ENCODE results near the gene SNAP23. TPM values are rescaled to one million over a fixed set of nuclear protein-coding genes. Genes with fewer than 3 reads are reported as not detected.

Gene SNAP23
- total and polyA plus RNA-seq, 7 donors = 43.8 to 107 (median 67.0) TPM

DNA sequence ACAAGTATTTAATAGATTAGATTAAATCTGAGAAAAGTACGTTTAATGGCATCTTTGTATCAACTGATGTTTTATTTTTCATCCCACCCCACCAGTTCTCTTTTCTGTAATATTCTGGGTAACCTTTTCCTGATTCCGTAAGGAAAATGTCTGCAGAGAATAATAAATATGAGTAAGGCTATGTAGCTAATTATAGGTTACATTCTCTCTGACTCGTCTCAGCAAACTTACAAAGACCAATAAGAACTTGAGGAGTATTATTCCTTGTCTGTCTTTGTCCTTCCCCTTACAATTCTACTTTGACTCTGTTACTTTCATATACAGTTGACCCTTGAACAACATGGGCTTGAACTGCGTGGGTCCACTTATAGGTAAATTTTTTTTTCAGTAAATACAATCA, 12.1 kb downstream of the SNAP23 start:
- WGBS, 2 donors = 86% methylated on average over 4 of the region's 4 CpGs
- Histone ChIP-seq H3K36me3 (no peaks in the 10 kb centered on the region), H3K9me3 (no peaks in the 10 kb centered on the region), H3K27me3 (no peaks in the 10 kb centered on the region), H3K27ac (peak overlapping the region in 2 of 4 donors; percentile 48 to 69), H3K4me1 (peaks cover 0 to 33% (median 25%) of the 10 kb centered on the region in 4 donors), H3K4me3 (no peak overlapping the region)
- intact Hi-C loops (cut with DNase I) = no loop called here
- TF ChIP-seq, protein P1, sequence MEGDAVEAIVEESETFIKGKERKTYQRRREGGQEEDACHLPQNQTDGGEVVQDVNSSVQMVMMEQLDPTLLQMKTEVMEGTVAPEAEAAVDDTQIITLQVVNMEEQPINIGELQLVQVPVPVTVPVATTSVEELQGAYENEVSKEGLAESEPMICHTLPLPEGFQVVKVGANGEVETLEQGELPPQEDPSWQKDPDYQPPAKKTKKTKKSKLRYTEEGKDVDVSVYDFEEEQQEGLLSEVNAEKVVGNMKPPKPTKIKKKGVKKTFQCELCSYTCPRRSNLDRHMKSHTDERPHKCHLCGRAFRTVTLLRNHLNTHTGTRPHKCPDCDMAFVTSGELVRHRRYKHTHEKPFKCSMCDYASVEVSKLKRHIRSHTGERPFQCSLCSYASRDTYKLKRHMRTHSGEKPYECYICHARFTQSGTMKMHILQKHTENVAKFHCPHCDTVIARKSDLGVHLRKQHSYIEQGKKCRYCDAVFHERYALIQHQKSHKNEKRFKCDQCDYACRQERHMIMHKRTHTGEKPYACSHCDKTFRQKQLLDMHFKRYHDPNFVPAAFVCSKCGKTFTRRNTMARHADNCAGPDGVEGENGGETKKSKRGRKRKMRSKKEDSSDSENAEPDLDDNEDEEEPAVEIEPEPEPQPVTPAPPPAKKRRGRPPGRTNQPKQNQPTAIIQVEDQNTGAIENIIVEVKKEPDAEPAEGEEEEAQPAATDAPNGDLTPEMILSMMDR (IDR thresholded peaks at IDR 0.05) = no peak
- TF ChIP-seq EP300 (IDR thresholded peaks at IDR 0.05) (no peak), POLR2AphosphoS5 (IDR thresholded peaks at IDR 0.05) (no peak), POLR2A (IDR thresholded peaks at IDR 0.05) (no peak)
- no peak for DNase-seq

- H3K27ac ChIP-seq = peak overlapping the region; percentile 2 to 69 (median 48)
- H3K4me3 ChIP-seq = no peak overlapping the region
- peaks cover 0 to 30% (median 25%) of the 10 kb centered on the region in 4 donors for H3K4me1 ChIP-seq
- H3K36me3 ChIP-seq = peaks cover 0 to 2% (median 0%) of the 10 kb centered on the region in 4 donors
- intact Hi-C loops (cut with DNase I) = no loop called here
- TF ChIP-seq POLR2AphosphoS5 (IDR thresholded peaks at IDR 0.05) = peak; percentile 30 to 63 (median 48)
- TF ChIP-seq, protein P1 (IDR thresholded peaks at IDR 0.05) = no peak
- TF ChIP-seq POLR2A (IDR thresholded peaks at IDR 0.05) = no peak
- no peaks in the 10 kb centered on the region for H3K9me3 ChIP-seq
- H3K27me3 ChIP-seq = no peaks in the 10 kb centered on the region
- 80 to 81% methylated on average over 9 of the region's 9 CpGs for WGBS, 2 donors
- DNase-seq = peak; percentile 81
These were observed 12.8 kb downstream of the SNAP23 start for GRCh38 chr15:42508263-42508690.

DNA sequence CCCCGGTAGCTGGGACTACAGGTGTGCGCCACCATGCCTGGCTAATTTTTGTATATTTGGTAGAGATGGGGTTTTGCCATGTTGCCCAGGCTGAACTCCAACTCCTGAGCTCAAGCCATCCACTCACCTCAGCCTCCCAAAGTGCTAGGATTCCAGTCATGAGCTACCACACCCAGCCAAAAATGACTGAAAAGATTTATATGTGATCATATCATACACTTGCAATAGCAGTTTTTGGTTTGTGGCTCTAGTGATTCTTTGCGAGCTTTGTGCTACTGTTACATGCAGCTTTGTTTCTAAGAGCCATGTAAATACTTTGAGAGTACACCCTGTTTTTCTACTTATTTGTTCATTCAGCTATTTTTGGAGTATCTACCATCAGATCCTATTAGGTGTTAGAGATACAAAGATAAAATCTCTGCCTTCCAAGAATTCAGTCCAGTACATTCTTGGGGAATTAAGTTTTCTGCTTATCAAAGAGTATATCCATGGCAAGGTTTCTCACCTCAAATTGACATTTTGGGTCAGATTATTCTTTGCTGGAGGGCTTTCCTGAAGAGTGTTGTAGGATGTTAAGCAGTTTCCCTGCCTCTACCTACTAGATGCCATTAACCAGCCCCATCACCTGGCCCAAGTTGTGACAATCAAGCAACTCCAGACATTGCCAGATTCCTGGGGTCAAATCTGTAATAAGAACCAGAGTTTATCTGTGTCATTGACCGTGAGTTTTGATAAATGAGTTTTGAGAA, 15.0 kb downstream of the SNAP23 start:
- no peak overlapping the region for H3K4me3 ChIP-seq
- intact Hi-C loops (cut with DNase I) = no loop called here
- WGBS, 2 donors = 90 to 96% methylated on average over 4 of the region's 4 CpGs

DNA sequence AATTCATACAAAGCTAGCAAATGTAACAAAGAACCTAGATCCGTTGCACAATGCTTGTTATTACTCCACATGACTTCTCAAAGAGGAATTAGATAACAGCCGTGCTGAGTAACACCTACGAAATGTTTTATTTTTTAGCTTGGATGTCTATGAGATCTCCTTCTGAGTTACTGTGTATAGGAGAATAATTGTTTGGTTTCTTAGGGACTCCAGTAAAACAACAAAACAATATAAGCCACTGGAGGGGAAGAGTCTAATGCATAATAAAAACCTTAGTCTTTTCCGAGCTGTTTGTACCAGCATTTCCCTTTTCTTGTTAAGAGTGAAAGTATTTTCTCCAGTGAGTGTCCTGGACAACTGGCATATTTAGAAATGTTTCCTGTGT, 15.6 kb downstream of the SNAP23 start:
- intact Hi-C loops (cut with DNase I) = no loop called here
- peaks cover 0 to 23% (median 19%) of the 10 kb centered on the region in 4 donors for H3K4me1 ChIP-seq
- H3K4me3 ChIP-seq = peak overlapping the region in 1 of 4 donors; percentile 8
- no peaks in the 10 kb centered on the region for H3K9me3 ChIP-seq
- 61 to 81% methylated on average over 4 of the region's 4 CpGs for WGBS, 2 donors
- TF ChIP-seq, protein P1 (IDR thresholded peaks at IDR 0.05) = no peak
- peak in 1 of 4 donors; percentile 45 for TF ChIP-seq POLR2AphosphoS5 (IDR thresholded peaks at IDR 0.05)
- no peaks in the 10 kb centered on the region for H3K27me3 ChIP-seq
- no peak for DNase-seq
- peaks cover 0 to 29% (median 3%) of the 10 kb centered on the region in 4 donors for H3K36me3 ChIP-seq
- H3K27ac ChIP-seq = peak overlapping the region in 3 of 4 donors; percentile 45 to 60 (median 46)

More for the DNA sequence above, 15.0 kb downstream of the SNAP23 start:
- TF ChIP-seq POLR2A (IDR thresholded peaks at IDR 0.05) = no peak
- Histone ChIP-seq H3K27ac (peak overlapping the region in 3 of 4 donors; percentile 45 to 60 (median 45)), H3K36me3 (peaks cover 0 to 23% (median under 1%) of the 10 kb centered on the region in 4 donors), H3K4me1 (peaks cover 0 to 23% (median 19%) of the 10 kb centered on the region in 4 donors), H3K9me3 (no peaks in the 10 kb centered on the region), H3K27me3 (no peaks in the 10 kb centered on the region)
- no peak for DNase-seq

DNA sequence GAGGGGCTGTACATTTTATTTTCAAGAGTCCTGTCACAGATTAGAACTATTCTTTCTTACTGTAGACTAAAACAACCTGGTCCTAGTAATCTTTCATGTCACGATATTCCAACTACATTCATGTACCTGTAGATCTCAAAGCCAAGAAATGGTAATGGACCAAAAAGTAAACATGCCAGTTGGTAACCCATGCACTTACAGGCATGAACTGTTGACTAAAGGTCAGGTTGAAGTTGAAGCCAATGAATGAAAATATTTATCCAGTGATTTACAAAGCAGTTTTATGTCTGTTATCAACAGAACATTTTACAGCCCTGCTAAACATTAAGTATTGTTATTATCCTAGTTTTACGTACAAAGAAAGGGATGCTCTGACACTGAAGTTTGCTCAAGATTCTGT, 27.9 kb downstream of the SNAP23 start:
- Histone ChIP-seq H3K36me3 (peaks cover 0 to 66% (median 7%) of the 10 kb centered on the region in 4 donors), H3K27me3 (no peaks in the 10 kb centered on the region), H3K4me1 (no peaks in the 10 kb centered on the region), H3K9me3 (no peaks in the 10 kb centered on the region), H3K27ac (no peak overlapping the region), H3K4me3 (no peak overlapping the region)
- DNase-seq = no peak
- TF ChIP-seq, protein P1 (IDR thresholded peaks at IDR 0.05) = no peak
- no peak for TF ChIP-seq POLR2A (IDR thresholded peaks at IDR 0.05)
- TF ChIP-seq POLR2AphosphoS5 (IDR thresholded peaks at IDR 0.05) = no peak
- TF ChIP-seq EP300 (IDR thresholded peaks at IDR 0.05) = no peak
- intact Hi-C loops (cut with DNase I) = no loop called here
- WGBS, 2 donors = 19 to 71% methylated on average over 2 of the region's 2 CpGs

All from sigmoid colon (tissue), 7 donors.